Peyer's patch (tissue), 4 donors: ENCODE results near the gene METTL1. TPM values are rescaled to one million over a fixed set of nuclear protein-coding genes. Genes with fewer than 3 reads are reported as not detected.

Source experiments
- DNase-seq, 3 donors: peaks; one replicate each; pipeline ENCODE4 v3.0.0-alpha.2; 2017 to 2019
- H3K27ac ChIP-seq, 4 donors: fragments of 200-600 bp; sonication (generic); one replicate each; pipeline ENCODE4 v1.5.1; 2016 to 2019
- H3K27me3 ChIP-seq, 2 donors: fragments of 200-600 bp; sonication (generic); one replicate each; pipeline ENCODE4 v1.5.1; 2019
- H3K36me3 ChIP-seq, 3 donors: fragments of 200-600 bp; sonication (generic); one replicate each; pipeline ENCODE4 v1.5.1; 2016 to 2019
- H3K4me1 ChIP-seq, 4 donors: fragments of 200-600 bp; sonication (generic); one replicate each; pipeline ENCODE4 v1.5.1; 2016 to 2019
- H3K4me3 ChIP-seq, 4 donors: fragments of 200-600 bp; sonication (generic); 1 replicate in 3 of 4; 2 replicates in 1 of 4; pipeline ENCODE4 v1.5.1; 2016 to 2019; ENCODE audit warnings: mild to moderate bottlenecking in 1 of 4
- H3K9me3 ChIP-seq, 4 donors: fragments of 200-600 bp; sonication (generic); one replicate each; pipeline ENCODE4 v1.5.1; 2016 to 2019; ENCODE audit warnings: mild to moderate bottlenecking in 1 of 4
- CTCF ChIP-seq, 6 experiments: fragments of 450-650 bp in 4 of 6; fragments of 200-600 bp in 2 of 6; sonication (generic) in 1 of 6; IDR thresholded peaks; one replicate each; pipeline ENCODE4 v1.5.1; 2017 to 2019; ENCODE audit warnings: antibody characterized with exemption in 6 of 6, mild to moderate bottlenecking in 3 of 6, moderate library complexity in 1 of 6
- POLR2A ChIP-seq, 2 donors: fragments of 450-650 bp; IDR thresholded peaks; one replicate each; pipeline ENCODE4 v1.5.1; 2017; ENCODE audit warnings: antibody characterized with exemption in 2 of 2, mild to moderate bottlenecking in 2 of 2, moderate library complexity in 2 of 2
- total RNA-seq, 4 donors: library from RNA; depleted of rRNA; stranded (reverse); fragments of >200 nt; gene quantifications; one replicate each; pipeline ENCODE4 v1.1.0, GENCODE V29; 2016

METTL1 gene
- total RNA-seq, 4 donors from 2014 or later = 1.2 to 26.4 (median 8.0) TPM

- DNase-seq = peak; percentile 89 to 96 (median 93)
- Histone ChIP-seq H3K4me1 (peaks cover 0 to 37% (median 4%) of the 10 kb centered on the region in 4 donors), H3K36me3 (peaks cover 0 to 17% (median 0%) of the 10 kb centered on the region in 3 donors), H3K4me3 (peak within 1 kb of the TSS; percentile 73 to 89 (median 80)), H3K27ac (peak within 1 kb of the TSS; percentile 65 to 90 (median 84)), H3K27me3 (no peaks in the 10 kb centered on the region), H3K9me3 (no peaks in the 10 kb centered on the region)
- TF ChIP-seq POLR2A (IDR thresholded peaks at IDR 0.05) (no peak), CTCF (IDR thresholded peaks at IDR 0.05) (no peak)
Measured at GRCh38 chr12:57754411-57755193, 17.3 kb downstream of the METTL1 start, which contains the start of gene MARCHF9. MARCHF9 (plus strand) TSS chr12:57755103; CDS start chr12:57755529, 426 bp downstream.

- Histone ChIP-seq H3K27ac (peak overlapping the region in 3 of 4 donors; percentile 65 to 90 (median 88)), H3K9me3 (no peaks in the 10 kb centered on the region), H3K4me3 (no peak overlapping the region)
Measured at GRCh38 chr12:57753756-57754337, 18.1 kb downstream of the METTL1 start.

GRCh38 chr12:57752668-57753000 is 19.3 kb downstream of the METTL1 start:
- DNase-seq = no peak
- peak overlapping the region in 3 of 4 donors; percentile 49 to 70 (median 67) for H3K4me3 ChIP-seq
- TF ChIP-seq CTCF (IDR thresholded peaks at IDR 0.05) (no peak), POLR2A (IDR thresholded peaks at IDR 0.05) (no peak)
- no peaks in the 10 kb centered on the region for H3K9me3 ChIP-seq
- peaks cover 0 to 37% (median 4%) of the 10 kb centered on the region in 4 donors for H3K4me1 ChIP-seq
- H3K36me3 ChIP-seq = peaks cover 0 to 21% (median 0%) of the 10 kb centered on the region in 3 donors
- peak overlapping the region; percentile 34 to 81 (median 57) for H3K27ac ChIP-seq
- no peaks in the 10 kb centered on the region for H3K27me3 ChIP-seq

More at GRCh38 chr12:57753756-57754337, 18.1 kb downstream of the METTL1 start:
- Histone ChIP-seq H3K4me1 (peaks cover 0 to 37% (median 4%) of the 10 kb centered on the region in 4 donors), H3K27me3 (no peaks in the 10 kb centered on the region), H3K36me3 (peaks cover 0 to 21% (median 0%) of the 10 kb centered on the region in 3 donors)
- DNase-seq = no peak
- TF ChIP-seq CTCF (IDR thresholded peaks at IDR 0.05) (no peak), POLR2A (IDR thresholded peaks at IDR 0.05) (no peak)

GRCh38 chr12:57751788-57752667 is 19.9 kb downstream of the METTL1 start, which contains the start of gene CDK4:
CDK4 (minus strand) TSS chr12:57752310; CDS start chr12:57751717, 593 bp downstream.
- Histone ChIP-seq H3K27me3 (no peaks in the 10 kb centered on the region), H3K4me1 (peaks cover 0 to 37% (median 4%) of the 10 kb centered on the region in 4 donors)

More at GRCh38 chr12:57751788-57752667, 19.9 kb downstream of the METTL1 start, which contains the start of gene CDK4:
- Histone ChIP-seq H3K9me3 (no peaks in the 10 kb centered on the region), H3K27ac (peak within 1 kb of the TSS; percentile 69 to 81 (median 78)), H3K4me3 (peak within 1 kb of the TSS; percentile 49 to 70 (median 60)), H3K36me3 (peaks cover 0 to 27% (median 0%) of the 10 kb centered on the region in 3 donors)
- peak; percentile 98 to 100 (median 100) for DNase-seq
- TF ChIP-seq POLR2A (IDR thresholded peaks at IDR 0.05) (peak; percentile 35 to 52), CTCF (IDR thresholded peaks at IDR 0.05) (peak in 2 of 6 experiments; percentile 1)
